Muscle of leg (tissue), 11 donors: ENCODE measurements around the gene NUP50. TPM values are rescaled to one million over a fixed set of nuclear protein-coding genes. Genes with fewer than 3 reads are reported as not detected.
"Not testable (repeated sequence)": the region's sequence is repeated elsewhere in the genome, so short reads cannot be mapped to it uniquely, and the experiment has no call there.

ENCODE experiments used
- DNase-seq: peaks from one replicate; pipeline ENCODE4 v3.0.0; 2013
- H3K27ac ChIP-seq: one replicate; pipeline ENCODE4 v1.5.1; 2013; ENCODE audit warnings: mild to moderate bottlenecking, low read length, control low read depth
- H3K27me3 ChIP-seq: one replicate; pipeline ENCODE4 v1.6.1; 2013; ENCODE audit warnings: low read length; ENCODE audit not compliant: control insufficient read depth, insufficient read depth
- H3K36me3 ChIP-seq: one replicate; pipeline ENCODE4 v1.6.1; 2013; ENCODE audit warnings: low read length; ENCODE audit not compliant: control insufficient read depth, insufficient read depth
- H3K4me1 ChIP-seq: one replicate; pipeline ENCODE4 v1.6.1; 2013; ENCODE audit warnings: low read length; ENCODE audit not compliant: control insufficient read depth, insufficient read depth
- H3K4me3 ChIP-seq: one replicate; pipeline ENCODE4 v1.5.1; 2013; ENCODE audit warnings: low read length, control low read depth
- H3K9me3 ChIP-seq: replicated peaks from 2 replicates; pipeline ENCODE4 v1.6.1; 2013; ENCODE audit warnings: low read depth, low read length; ENCODE audit not compliant: control insufficient read depth
- WGBS: methylation state at CpG from one replicate; pipeline ENCODE4 v1.1.5; 2013; ENCODE audit warnings: missing lambda C conversion rate; ENCODE audit not compliant: insufficient coverage; 5-methylcytosine and 5-hydroxymethylcytosine counted together
- polyA plus RNA-seq, 8 donors: library from polyadenylated mRNA; unstranded; fragments of 120-200 nt; gene quantifications; one replicate each; pipeline versions ENCODE4 v1.2.1 to v1.2.3, GENCODE V29; 2013; ENCODE audit warnings: inconsistent platforms in 1 of 8, low replicate concordance in 1 of 8; ENCODE audit not compliant: insufficient read length in 8 of 8, insufficient read depth in 1 of 8
- total RNA-seq: library from RNA; stranded (reverse); fragments of 120-200 nt; gene quantifications from one replicate; pipeline ENCODE4 v1.2.4, GENCODE V29; 2013

NUP50 gene
- total and polyA plus RNA-seq, 9 donors = 16.9 to 28.5 (median 21.2) TPM

DNA sequence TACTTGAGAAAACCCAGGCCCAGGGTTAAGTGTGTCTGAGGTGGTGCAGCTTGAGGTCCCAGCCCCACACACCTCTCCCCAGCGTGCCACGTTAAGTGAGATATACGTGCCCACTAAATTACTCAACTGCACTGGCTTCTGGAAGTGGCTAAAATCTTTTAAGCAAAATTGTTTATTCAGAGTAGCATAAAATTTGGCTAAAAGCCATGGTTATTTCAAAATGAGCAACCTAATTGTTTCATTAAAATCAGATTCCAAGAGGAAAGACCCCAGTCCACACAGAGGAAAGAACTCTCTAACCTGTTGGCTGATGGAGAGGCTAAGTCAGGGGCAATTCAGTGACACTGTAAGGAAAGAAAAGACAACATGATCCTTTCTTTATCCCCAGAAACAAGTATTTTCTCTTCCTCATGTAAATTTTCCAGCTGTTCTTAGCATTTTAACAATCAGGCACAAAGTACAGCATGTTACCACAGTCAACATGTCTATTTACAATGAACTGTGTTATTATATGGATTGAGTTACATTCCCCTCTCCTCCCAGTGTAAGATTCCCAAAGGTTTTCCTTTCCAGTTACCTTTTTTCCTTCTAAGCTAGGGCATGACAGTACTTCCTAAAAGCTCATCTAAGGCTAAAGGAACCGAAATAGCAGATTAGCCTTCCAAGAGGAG is 26.6 kb downstream of the NUP50 start:
- DNase-seq = no peak
- H3K4me3 ChIP-seq = no peak overlapping the region
- no peak overlapping the region for H3K27ac ChIP-seq
- peaks cover 13% of the 10 kb centered on the region for H3K36me3 ChIP-seq
- no CpG with 5 or more reads among the region's 4 CpGs for WGBS
- no peaks in the 10 kb centered on the region for H3K4me1 ChIP-seq
- no peaks in the 10 kb centered on the region for H3K27me3 ChIP-seq
- no peaks in the 10 kb centered on the region for H3K9me3 ChIP-seq

DNA sequence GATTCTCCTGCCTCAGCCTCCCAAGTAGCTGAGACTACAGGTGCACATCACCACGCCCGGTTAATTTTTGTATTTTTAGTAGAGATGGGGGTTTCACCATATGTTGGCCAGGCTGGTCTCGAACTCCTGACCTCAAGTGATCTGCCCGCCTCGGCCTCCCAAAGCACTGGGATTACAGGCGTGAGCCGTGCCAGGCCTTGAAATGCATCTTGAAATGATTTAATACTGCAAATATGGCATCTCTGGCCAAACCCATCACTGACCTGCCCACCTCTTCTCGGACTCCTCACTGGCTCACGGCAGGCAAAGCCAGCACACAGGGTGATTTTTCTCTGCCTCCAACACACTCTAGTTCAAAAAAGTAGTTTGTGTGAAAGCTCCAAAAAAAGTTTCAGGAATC is 28.0 kb downstream of the NUP50 start:
- H3K9me3 ChIP-seq, H3K4me1 ChIP-seq, H3K27me3 ChIP-seq, DNase-seq, H3K4me3 ChIP-seq, H3K27ac ChIP-seq: not testable (repeated sequence)
- H3K36me3 ChIP-seq = peaks cover 11% of the 10 kb centered on the region
- 53% methylated on average over 4 of the region's 9 CpGs for WGBS

GRCh38 chr22:45192701-45193187 is 29.0 kb downstream of the NUP50 start:
- no peak for DNase-seq
- H3K27me3 ChIP-seq = no peaks in the 10 kb centered on the region
- no peak overlapping the region for H3K27ac ChIP-seq
- H3K9me3 ChIP-seq = no peaks in the 10 kb centered on the region
- H3K4me1 ChIP-seq = no peaks in the 10 kb centered on the region
- 35% methylated on average over 9 of the region's 13 CpGs for WGBS
- no peak overlapping the region for H3K4me3 ChIP-seq
- H3K36me3 ChIP-seq = peaks cover 17% of the 10 kb centered on the region

DNA sequence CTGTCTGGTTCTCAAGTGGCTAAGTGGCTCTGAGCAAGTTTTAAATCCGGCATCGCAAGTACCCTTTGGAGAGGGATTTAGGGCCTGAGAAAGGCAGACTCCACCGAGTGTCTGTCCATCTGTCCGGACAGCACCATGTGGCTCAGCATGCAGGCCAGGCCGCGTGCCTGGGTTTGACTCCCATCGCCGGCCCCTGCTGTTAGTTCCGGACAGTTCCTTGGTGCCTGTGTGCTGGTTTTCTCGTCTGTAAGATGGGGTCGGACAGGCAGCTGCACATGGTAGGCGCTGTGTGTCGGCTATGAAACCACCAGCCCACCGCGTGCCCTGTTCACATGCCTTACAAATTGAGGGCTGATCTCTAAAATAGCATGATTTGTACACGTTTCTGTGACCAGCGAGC is 31.0 kb downstream of the NUP50 start:
- Histone ChIP-seq H3K36me3 (peaks cover 20% of the 10 kb centered on the region), H3K27me3 (no peaks in the 10 kb centered on the region), H3K27ac (no peak overlapping the region), H3K4me1 (no peaks in the 10 kb centered on the region), H3K9me3 (no peaks in the 10 kb centered on the region), H3K4me3 (no peak overlapping the region)
- no peak for DNase-seq
- WGBS = 84% methylated on average over 17 of the region's 17 CpGs

GRCh38 chr22:45195616-45196015 is 31.9 kb downstream of the NUP50 start:
- 82% methylated on average over 2 of the region's 7 CpGs for WGBS
- Histone ChIP-seq H3K9me3 (no peaks in the 10 kb centered on the region), H3K27ac (no peak overlapping the region), H3K27me3 (no peaks in the 10 kb centered on the region), H3K36me3 (peaks cover 22% of the 10 kb centered on the region), H3K4me1 (no peaks in the 10 kb centered on the region), H3K4me3 (no peak overlapping the region)
- no peak for DNase-seq

DNA sequence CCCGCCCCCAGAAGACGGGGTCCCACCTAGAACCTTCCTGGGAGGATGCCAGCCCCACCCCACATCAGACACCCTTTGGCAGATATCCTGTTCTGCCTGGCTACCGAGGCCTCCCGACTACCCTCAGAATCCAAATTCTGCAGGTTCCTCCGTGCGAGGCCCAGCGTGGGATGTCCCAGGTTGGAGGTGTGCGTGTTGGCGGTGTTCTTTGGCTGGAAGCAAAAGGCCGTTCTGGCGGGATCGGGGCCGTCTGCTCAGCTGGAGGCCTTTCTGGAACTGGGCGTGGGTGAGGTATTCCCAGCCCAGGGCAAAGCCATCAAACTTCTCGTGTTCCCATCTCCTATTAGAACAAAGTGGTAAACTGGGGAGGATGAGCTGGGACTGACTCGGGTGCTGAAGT is 32.6 kb downstream of the NUP50 start:
- Histone ChIP-seq H3K4me1 (peaks cover 4% of the 10 kb centered on the region), H3K27ac (no peak overlapping the region), H3K27me3 (no peaks in the 10 kb centered on the region), H3K9me3 (no peaks in the 10 kb centered on the region), H3K36me3 (peaks cover 24% of the 10 kb centered on the region), H3K4me3 (no peak overlapping the region)
- no peak for DNase-seq
- 83% methylated on average over 2 of the region's 16 CpGs for WGBS

GRCh38 chr22:45196926-45197605 is 33.3 kb downstream of the NUP50 start:
- H3K27ac ChIP-seq = no peak overlapping the region
- 88% methylated on average over 33 of the region's 34 CpGs for WGBS
- H3K4me3 ChIP-seq = no peak overlapping the region
- peaks cover 24% of the 10 kb centered on the region for H3K36me3 ChIP-seq
- H3K4me1 ChIP-seq = peaks cover 8% of the 10 kb centered on the region
- no peaks in the 10 kb centered on the region for H3K9me3 ChIP-seq
- no peaks in the 10 kb centered on the region for H3K27me3 ChIP-seq
- DNase-seq = no peak

GRCh38 chr22:45197606-45198462 is 34.1 kb downstream of the NUP50 start:
- Histone ChIP-seq H3K27me3 (no peaks in the 10 kb centered on the region), H3K4me1 (peaks cover 10% of the 10 kb centered on the region), H3K27ac (no peak overlapping the region), H3K9me3 (no peaks in the 10 kb centered on the region), H3K36me3 (peaks cover 31% of the 10 kb centered on the region), H3K4me3 (no peak overlapping the region)
- WGBS = 83% methylated on average over 25 of the region's 28 CpGs
- no peak for DNase-seq

- 75% methylated on average over 1 of the region's 9 CpGs for WGBS
- no peaks in the 10 kb centered on the region for H3K9me3 ChIP-seq
- peaks cover 10% of the 10 kb centered on the region for H3K4me1 ChIP-seq
- H3K27ac ChIP-seq = no peak overlapping the region
- no peaks in the 10 kb centered on the region for H3K27me3 ChIP-seq
- peaks cover 37% of the 10 kb centered on the region for H3K36me3 ChIP-seq
- no peak overlapping the region for H3K4me3 ChIP-seq
- no peak for DNase-seq
Measured at GRCh38 chr22:45198463-45198795, 34.7 kb downstream of the NUP50 start.

DNA sequence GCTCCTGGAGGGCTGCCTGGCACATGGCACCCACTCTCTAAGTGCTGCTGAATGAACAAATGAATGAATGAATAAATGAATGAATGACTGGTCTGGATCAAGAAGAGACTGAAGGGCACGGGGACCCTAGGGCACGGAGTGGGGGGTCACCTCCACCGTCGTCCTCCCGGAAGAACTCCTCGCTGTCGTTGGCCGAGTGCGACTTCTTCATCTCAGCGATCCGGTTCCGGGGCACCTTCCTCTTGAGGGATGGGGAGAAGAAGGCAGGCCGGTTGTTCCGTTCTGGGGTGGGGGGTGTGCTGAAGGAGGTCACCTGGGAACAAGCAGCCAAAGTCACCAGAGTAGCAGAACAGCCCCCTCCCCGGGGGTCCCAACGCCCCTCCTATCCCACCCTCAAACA is 36.0 kb downstream of the NUP50 start:
- Histone ChIP-seq H3K27ac (no peak overlapping the region), H3K4me1 (peaks cover 10% of the 10 kb centered on the region), H3K27me3 (no peaks in the 10 kb centered on the region), H3K4me3 (no peak overlapping the region), H3K9me3 (no peaks in the 10 kb centered on the region), H3K36me3 (peaks cover 38% of the 10 kb centered on the region)
- WGBS = 92% methylated on average over 13 of the region's 16 CpGs
- no peak for DNase-seq
